Right atrium auricular region (tissue), 2 donors: ENCODE data around the gene CUL1. TPM values are rescaled to one million over a fixed set of nuclear protein-coding genes. Genes with fewer than 3 reads are reported as not detected.
"Not testable (repeated sequence)": the region's sequence is repeated elsewhere in the genome, so short reads cannot be mapped to it uniquely, and the experiment has no call there.

Experiments
- DNase-seq: peaks from one replicate; pipeline ENCODE4 v3.0.0-alpha.2; 2019; ENCODE audit warnings: low spot score
- H3K27ac ChIP-seq, 2 donors: fragments of 200-600 bp; sonication (generic); 1 replicate in 1 of 2; 2 replicates in 1 of 2; pipeline ENCODE4 v1.5.1; 2016 to 2019
- H3K27me3 ChIP-seq, 2 donors: fragments of 200-600 bp; sonication (generic); one replicate each; pipeline versions ENCODE4 v1.5.1 to v1.6.0; 2017 to 2019
- H3K36me3 ChIP-seq: fragments of 200-600 bp; sonication (generic); one replicate; pipeline ENCODE4 v1.5.1; 2016
- H3K4me1 ChIP-seq, 2 donors: fragments of 200-600 bp; sonication (generic); one replicate each; pipeline versions ENCODE4 v1.5.1 to v1.6.0; 2017 to 2019
- H3K4me3 ChIP-seq, 2 donors: fragments of 200-600 bp; sonication (generic); 1 replicate in 1 of 2; 2 replicates in 1 of 2; pipeline ENCODE4 v1.5.1; 2017 to 2019; ENCODE audit warnings: mild to moderate bottlenecking in 1 of 2, moderate library complexity in 1 of 2
- H3K9me3 ChIP-seq, 2 donors: fragments of 200-600 bp; sonication (generic); one replicate each; pipeline ENCODE4 v1.5.1; 2019
- total RNA-seq, 2 donors: library from RNA; depleted of rRNA; stranded (reverse); fragments of >200 nt; gene quantifications; one replicate each; pipeline ENCODE4 v1.1.0, GENCODE V29; 2016
- TF ChIP-seq, protein P1 (sequence below), 2 donors: fragments of 200-600 bp; sonication (generic); IDR thresholded peaks; one replicate each; pipeline ENCODE4 v1.5.1; 2019; ENCODE audit warnings: antibody characterized with exemption in 2 of 2

Gene CUL1
- total RNA-seq, 2 donors from 2014 or later, result 40.2 to 46.7 TPM

DNA sequence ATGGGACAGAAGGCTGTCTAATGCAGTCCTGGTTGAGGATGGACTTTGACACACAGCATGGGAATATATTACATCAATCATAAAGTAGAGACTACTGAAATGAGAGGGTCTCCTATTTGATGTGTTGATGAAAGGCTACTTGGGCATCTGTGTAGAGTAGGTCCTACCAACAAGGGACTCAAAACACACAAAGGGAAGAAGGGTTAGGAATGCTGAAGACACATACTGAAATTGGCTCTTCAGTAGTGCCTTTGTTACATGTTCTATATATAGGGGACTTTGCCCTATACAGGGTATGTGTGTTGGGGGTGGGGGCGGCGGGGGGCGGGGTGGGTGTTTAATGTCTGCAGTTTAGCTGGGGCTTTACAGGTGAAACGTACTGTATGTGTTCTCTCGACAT lies 7.7 kb downstream of the CUL1 start:
- no peak for DNase-seq
- H3K36me3 ChIP-seq, result no peaks in the 10 kb centered on the region
- no peaks in the 10 kb centered on the region for H3K9me3 ChIP-seq
- H3K27me3 ChIP-seq, result no peaks in the 10 kb centered on the region
- peaks cover 0 to 77% of the 10 kb centered on the region in 2 donors for H3K4me1 ChIP-seq
- TF ChIP-seq, protein P1, sequence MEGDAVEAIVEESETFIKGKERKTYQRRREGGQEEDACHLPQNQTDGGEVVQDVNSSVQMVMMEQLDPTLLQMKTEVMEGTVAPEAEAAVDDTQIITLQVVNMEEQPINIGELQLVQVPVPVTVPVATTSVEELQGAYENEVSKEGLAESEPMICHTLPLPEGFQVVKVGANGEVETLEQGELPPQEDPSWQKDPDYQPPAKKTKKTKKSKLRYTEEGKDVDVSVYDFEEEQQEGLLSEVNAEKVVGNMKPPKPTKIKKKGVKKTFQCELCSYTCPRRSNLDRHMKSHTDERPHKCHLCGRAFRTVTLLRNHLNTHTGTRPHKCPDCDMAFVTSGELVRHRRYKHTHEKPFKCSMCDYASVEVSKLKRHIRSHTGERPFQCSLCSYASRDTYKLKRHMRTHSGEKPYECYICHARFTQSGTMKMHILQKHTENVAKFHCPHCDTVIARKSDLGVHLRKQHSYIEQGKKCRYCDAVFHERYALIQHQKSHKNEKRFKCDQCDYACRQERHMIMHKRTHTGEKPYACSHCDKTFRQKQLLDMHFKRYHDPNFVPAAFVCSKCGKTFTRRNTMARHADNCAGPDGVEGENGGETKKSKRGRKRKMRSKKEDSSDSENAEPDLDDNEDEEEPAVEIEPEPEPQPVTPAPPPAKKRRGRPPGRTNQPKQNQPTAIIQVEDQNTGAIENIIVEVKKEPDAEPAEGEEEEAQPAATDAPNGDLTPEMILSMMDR (IDR thresholded peaks at IDR 0.05), result no peak
- H3K27ac ChIP-seq, result no peak overlapping the region
- H3K4me3 ChIP-seq, result no peak overlapping the region

DNA sequence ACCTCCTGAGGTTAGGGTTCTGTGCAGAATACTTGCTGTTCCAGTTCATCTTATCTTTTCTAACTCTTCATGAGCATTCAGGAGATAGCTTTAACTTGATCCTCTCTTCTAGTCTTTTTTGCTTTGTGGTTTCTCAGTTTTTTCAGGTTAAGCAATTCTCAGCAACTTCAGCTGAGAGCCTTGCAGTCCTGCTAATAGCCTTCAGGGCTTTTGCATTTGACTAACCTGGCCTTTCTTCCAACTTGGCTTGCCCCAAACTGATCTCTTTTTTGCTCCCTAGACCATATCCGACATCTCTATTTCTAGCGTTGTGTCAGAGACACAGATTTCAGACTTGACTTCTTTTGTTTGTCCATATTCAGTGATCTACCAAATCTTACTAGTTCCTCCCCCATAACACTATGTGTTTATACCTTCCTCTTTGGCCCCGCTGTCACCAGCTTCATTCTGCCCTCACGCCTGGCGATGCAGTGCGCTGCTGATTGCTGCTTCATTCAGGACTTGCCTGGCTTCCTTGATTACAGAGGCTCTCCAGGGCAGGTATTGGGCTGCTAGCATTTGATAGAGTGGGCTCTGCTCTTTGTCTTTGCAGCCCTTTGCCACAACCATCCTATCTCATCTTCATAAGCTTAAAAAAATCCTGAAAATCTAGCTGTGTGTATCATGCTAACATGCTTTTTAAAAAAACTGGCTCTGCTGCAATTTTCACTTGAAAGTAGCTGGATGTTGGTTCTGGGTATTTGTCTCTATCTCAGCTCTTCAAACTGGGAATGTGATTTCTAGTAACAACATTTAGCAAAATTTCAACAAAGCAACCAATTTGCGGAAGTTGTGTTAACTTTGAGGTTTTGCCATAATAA lies 9.6 kb downstream of the CUL1 start:
- TF ChIP-seq, protein P1 (IDR thresholded peaks at IDR 0.05), result no peak
- Histone ChIP-seq H3K9me3 (no peaks in the 10 kb centered on the region), H3K36me3 (no peaks in the 10 kb centered on the region), H3K4me3 (no peak overlapping the region), H3K27me3 (no peaks in the 10 kb centered on the region), H3K4me1 (peaks cover 0 to 76% of the 10 kb centered on the region in 2 donors), H3K27ac (no peak overlapping the region)
- no peak for DNase-seq

DNA sequence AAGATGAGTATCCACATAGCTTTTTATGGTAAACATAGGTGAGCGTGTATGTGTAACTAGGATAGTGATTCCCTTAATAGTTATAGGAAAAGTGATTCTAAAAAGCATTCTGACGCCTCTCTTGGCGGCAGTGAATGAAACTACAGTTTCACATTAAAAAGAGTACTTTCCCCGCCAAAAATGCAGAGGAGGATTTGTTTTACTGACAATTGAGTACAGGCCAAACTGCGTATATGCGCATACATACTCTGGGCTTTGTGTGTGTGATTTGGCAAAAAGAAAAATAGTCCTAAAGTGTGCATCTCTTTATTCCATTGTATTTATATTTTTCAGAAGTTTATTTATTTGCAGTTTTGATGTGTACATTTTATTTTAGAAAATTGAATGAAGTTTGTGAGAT lies 10.3 kb downstream of the CUL1 start:
- Histone ChIP-seq H3K4me1 (peaks cover 0 to 69% of the 10 kb centered on the region in 2 donors), H3K4me3 (no peak overlapping the region), H3K36me3 (no peaks in the 10 kb centered on the region), H3K27ac (no peak overlapping the region), H3K27me3 (no peaks in the 10 kb centered on the region), H3K9me3 (no peaks in the 10 kb centered on the region)
- no peak for DNase-seq
- TF ChIP-seq, protein P1 (IDR thresholded peaks at IDR 0.05), result no peak

DNA sequence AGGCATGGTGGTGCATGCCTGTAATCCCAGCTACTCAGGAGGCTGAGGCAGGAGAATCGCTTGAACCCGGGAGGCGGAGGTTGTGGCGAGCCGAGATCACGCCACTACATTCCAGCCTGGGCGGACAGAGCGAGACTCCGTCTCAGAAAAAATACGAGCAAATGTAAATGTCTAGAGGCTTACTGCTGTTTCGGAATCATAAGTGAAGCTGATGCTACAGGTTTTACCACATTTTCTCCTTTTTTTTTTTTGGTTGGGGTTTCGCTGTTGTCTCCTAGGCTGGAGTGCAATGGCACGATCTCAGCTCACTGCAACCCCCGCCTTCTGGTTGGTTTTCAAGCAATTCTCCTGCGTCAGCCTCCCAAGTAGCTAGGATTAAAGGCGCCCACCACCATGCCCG lies 11.7 kb downstream of the CUL1 start:
- H3K27ac ChIP-seq, H3K9me3 ChIP-seq, DNase-seq, H3K36me3 ChIP-seq, H3K4me3 ChIP-seq, H3K27me3 ChIP-seq: not testable (repeated sequence)
- peaks cover 0 to 72% of the 10 kb centered on the region in 2 donors for H3K4me1 ChIP-seq

DNA sequence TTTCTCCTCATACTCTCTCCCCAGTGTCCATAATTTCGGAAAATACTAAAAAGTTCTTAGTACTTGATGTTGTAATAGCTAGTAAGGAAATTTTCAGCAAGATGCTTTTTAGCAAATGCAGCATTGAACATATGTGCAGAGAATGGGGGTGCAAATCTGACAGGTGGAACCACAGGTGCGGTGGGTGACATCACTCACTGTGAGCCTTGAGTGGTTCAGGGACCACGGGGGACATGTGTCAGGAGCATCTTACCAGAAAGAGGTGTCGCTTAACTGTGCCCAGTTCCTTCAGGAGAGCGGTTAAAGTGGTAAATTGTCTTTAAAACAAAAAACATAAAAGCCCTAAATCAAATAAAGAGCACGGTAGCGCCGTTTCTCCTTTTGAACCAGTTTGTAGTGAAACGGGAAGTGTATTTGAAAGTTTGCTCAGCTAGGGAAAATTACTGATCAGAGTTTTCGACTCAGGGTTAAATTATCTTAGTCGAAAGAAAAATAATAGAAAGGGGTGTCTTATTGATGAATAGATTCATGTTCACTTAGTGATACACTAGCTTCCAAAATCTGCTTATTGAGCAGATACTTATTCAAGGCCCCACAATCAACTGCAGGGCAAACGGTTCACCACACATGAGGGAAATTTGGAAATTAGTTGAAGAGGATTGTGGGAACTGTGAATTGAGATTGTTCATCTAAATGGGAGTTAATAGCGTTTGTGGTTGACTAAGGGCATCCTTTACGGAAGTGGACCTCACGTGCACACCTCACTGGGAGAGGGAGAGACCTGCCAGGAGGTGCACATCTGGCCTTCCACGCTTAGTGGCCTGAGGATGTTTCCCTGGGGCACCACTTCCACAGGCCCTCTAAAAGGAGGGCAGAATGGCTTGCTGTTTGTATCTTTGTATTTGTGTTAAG lies 12.7 kb downstream of the CUL1 start:
- TF ChIP-seq, protein P1 (IDR thresholded peaks at IDR 0.05), result no peak
- Histone ChIP-seq H3K4me1 (peaks cover 0 to 64% of the 10 kb centered on the region in 2 donors), H3K9me3 (no peaks in the 10 kb centered on the region), H3K36me3 (no peaks in the 10 kb centered on the region), H3K27ac (no peak overlapping the region), H3K27me3 (no peaks in the 10 kb centered on the region), H3K4me3 (no peak overlapping the region)
- DNase-seq, result no peak
